ENCODE results near the gene MRPL21.

The MRPL21 gene

DNA sequence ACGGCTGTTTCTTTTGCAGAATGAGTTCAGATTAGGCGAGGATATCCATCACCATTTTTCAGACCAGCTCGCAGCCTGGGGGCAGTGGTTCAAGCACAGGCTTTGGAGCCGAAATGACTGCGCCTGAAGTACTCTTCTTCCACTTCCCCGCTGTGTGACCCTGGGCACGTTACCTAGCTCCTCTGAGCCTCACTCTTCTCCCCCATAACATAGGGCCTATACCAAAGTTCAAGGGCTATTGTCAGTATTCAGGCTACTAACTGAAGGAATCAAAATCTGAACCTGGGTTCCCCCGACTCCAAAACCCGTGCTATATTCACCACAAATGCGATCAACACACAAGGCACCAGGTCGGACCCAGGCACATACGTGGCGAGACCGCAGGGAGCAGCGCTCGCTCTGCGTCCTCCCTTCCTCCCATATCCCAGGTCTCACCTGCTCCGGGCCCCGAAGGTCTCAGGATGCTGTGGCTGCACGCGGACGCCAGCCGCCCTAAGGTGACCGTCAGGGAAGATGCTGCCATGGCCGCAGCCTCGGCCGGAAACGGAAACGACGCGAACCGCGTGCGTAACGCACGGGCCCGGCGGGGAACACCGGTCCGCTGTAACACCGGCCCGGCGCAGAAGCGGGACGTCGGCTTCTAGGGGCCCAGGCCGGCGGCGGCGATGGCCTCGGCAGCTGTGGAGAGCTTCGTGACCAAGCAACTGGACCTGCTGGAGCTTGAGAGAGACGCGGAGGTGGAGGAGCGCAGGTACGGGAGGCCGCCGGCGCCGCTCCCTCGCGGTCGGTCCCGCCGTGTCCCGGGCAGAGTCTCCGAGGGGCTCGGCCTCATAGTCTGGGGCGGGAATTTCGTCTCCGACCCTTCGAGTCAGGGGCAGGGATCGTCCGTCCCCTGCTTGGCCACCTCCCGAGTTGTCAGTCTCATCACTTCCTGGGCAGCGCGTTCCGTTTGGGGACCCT lies at the start of gene MRPL21, which contains the start of gene IGHMBP2:
Gene MRPL21 (minus strand): TSS at position 545 of the 960 bp plus-strand sequence. CDS start 22 bp downstream, at position 523.
Gene IGHMBP2 (plus strand): TSS at position 604 of the 960 bp plus-strand sequence. CDS start 62 bp downstream, at position 666.
- DNase-seq (ENCODE audit: low read depth), result peak; percentile 86

GRCh38 chr11:68950762-68951161 lies 47.1 kb upstream of the MRPL21 start:
- no peak for DNase-seq (ENCODE audit: low read depth)

DNA sequence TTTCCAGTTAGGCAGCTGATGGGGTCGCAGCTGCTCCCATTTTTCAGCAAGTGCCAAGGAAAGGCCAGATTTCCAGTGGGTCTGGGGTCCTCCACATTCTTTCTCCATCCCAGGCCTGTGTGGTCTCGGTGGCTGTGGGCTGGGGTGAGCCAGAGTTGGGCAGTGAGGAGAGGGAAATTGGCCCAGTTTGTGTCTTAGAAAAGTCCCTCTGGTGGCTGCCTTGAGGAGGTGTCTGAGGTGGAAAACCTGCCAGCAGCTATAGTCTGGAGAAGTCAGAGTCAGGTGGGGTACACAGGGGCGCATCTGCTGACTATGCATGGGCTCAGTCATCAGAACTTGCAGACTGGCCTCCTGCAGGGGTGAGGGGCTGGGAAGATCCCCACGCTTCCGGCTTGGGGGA lies 46.6 kb upstream of the MRPL21 start:
- DNase-seq (ENCODE audit: low read depth), result no peak

DNA sequence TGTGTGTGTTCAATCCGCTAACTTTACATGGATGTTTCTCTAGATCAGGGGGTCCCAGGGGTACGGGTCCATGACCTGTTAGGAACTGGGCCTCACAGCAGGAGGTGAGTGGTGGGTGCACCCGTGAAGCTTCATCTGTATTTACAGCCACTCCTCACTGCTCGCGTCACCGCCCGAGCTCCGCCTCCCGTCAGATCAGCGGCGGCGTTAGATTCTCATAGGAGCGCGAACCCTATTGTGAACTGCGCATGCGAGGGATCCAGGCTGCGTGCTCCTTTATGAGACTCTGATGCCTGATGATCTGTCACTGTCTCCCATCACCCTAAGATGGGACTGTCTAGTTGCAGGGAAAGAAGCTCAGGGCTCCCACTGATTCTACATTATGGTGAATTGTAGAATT lies 45.3 kb upstream of the MRPL21 start:
- DNase-seq (ENCODE audit: low read depth), result no peak

GRCh38 chr11:68948496-68948895 lies 44.9 kb upstream of the MRPL21 start:
- DNase-seq (ENCODE audit: low read depth), result no peak

DNA sequence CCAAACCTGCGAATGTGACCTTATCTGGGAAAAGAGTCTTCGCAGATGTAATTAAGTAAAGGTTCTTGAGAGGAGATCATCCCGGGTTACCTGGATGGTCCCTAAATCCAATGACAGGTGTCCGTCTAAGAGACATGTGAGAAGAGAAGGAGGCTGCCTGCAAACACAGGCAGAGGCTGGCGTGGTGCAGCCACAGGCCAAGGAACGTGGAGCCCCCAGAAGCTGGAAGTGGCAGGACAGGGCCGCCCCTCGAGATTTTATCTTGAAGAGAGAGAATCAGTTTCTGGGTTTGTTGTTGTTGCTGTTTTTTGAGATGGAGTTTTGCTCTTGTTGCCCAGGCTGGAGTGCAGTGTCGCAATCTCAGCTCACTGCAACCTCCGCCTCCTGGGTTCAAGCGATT lies 43.5 kb upstream of the MRPL21 start:
- DNase-seq (ENCODE audit: low read depth), result no peak

DNA sequence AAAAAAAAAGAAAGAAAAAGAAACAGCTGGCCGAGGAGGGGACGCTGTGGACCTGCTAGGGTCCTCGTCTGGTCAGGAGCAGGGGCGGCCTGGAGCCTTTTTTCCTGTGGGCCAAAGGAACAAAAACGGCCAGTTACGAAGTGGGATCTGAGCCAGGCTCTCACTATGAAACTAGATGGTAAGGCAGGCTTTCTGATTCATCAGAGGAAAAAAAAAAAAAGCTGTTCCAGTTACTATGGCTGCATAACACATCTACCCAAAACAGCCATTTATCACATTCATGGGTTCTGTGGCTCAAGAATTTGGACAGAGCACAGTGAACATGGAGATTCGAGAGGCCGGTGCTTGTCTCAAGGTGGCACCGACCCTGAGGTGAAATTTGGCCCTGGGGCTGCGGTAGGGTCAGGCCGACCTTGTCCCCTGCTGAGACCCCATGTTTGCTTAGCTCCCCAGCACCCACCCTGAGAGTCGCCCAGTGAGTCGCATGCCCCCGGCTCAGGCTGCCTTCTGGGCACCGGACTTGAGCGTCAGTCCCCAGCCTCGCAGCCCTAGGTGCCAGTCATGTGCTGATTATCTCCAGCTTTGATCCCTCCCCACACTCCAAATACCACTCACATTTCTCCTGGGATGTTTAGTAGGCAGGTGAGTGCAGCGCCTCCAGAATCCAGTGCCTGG lies 42.9 kb upstream of the MRPL21 start:
- no peak for DNase-seq (ENCODE audit: low read depth)

- DNase-seq (ENCODE audit: low read depth), result no peak
Measured at GRCh38 chr11:68942751-68943271, 39.2 kb upstream of the MRPL21 start.

- DNase-seq (ENCODE audit: low read depth), result no peak
Measured at GRCh38 chr11:68942095-68942620, 38.5 kb upstream of the MRPL21 start.

DNA sequence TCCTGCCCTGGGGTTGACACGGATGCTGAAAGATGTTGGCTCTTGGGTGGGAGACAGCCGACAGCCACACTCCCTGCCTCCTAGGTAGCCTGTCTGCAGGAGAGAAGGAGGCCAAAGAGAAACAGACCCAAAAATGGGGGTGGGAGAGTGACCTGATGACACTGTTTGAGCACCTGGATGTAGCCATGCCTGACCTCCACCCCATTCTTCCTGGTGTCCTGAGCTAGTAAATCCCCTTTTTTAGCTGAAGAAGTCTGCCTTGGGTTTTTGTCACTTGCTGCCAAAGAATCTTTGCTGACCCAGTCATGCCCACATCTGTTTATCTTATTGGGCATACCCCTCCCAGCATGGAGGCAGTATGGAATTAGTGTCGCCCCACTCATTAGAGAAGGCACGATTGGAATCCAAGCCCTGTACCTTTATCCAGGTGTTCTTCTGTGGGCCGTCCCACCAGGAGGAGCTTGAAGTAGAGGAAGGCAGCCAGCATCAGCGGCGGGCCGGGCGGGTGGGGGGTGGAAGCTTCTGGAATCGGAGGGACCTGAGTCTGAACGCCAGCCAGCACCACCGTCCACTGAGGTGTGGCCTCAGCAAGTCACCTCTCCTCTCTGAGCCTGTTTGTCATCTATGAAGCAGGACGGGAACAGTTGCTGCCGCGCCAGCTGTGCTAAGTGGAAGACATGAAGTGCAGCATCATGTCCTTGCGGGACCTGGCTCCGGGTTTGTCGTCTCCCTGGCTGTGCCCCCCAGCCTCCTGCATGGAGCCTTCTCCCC lies 37.9 kb upstream of the MRPL21 start:
- no peak for DNase-seq (ENCODE audit: low read depth)

DNA sequence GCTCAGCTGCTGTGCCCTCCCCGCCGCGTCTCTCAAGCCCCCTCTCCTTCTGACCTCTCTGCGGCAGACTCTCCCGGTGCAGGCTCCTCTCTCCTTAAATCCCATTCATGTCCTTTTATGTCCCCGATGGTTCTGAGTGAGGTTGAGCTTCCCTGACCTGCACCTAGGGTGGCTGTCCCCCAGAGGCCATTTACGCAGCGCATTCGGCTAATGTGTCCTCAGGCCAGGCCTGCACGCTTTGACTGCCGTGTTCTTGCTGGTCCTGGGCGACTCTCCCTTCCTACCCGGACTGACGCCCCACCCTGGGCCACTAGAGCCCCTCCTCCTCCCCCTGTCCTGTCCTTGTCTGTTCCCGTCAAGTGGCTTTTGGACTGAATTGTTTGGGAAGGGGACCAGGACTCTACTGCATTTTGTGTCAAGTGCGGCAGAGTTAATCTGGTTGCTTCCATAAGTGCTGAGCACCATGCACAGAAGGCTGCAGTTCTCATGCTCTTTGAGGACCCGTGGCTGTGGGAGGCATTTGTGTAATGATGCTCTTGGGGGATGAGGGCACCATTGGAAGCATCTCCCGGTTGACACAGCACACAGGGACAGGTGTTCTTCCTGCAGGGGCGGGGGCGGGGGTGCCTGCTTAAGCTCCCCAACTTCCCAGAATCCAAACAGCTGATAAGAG lies 37.2 kb upstream of the MRPL21 start:
- no peak for DNase-seq (ENCODE audit: low read depth)

- DNase-seq (ENCODE audit: low read depth), result no peak
Measured at GRCh38 chr11:68939583-68940555, 36.2 kb upstream of the MRPL21 start.

DNA sequence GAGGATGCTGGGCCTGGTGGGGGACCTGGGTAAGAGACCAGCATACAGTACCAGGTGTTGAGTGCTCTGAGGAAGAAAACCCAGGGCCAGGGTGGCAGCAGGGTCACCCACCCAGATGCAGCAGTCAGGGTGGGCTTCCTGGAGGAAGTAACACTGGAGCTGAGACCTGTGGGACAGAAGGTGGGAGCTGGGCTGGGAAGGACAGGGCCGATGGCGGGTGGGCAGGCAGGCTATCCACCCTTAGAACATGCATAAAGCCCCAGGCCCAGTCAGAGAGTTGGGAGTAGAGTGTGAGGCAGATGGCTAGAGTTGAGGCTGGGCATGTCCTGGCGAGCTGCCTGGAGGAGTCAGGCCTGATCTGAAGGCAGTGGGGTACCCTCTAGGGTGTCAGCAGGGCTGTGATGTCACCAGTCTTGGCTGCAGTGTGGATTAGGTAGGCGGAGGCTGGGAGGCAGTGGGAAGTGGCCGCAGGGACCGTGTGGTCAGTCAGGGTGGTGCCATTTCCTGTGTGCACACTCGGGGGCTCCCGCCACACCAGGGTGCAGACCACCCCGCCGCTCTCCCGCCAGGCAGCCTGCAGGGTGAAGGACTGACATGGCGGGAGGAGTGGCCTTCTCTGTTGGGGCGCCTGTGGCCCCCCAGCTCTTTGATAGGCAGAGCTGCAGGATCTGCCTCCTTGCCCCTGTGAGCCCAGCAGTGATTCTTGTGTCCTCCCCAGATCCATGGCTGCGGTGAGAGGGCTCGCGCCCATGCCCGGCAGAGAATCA lies 35.4 kb upstream of the MRPL21 start:
- DNase-seq (ENCODE audit: low read depth), result no peak

GRCh38 chr11:68938088-68938487 lies 34.5 kb upstream of the MRPL21 start:
- DNase-seq (ENCODE audit: low read depth), result no peak

- no peak for DNase-seq (ENCODE audit: low read depth)
Measured at GRCh38 chr11:68936676-68937620, 33.3 kb upstream of the MRPL21 start.

DNA sequence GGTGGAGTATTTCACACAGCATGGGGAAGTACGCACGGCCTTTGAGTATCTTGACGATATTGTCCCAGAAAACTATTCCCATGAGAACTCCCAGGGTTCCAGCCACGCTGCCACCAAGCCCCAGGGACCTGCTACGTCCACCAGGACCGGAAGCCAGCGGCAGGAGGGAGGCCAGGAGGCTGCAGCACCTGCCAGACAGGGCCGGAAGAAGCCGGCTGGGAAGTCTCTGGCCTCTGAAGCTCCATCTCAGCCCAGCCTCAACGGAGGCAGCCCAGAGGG lies 32.7 kb upstream of the MRPL21 start:
- DNase-seq (ENCODE audit: low read depth), result no peak

GRCh38 chr11:68935516-68936357 lies 32.1 kb upstream of the MRPL21 start:
- no peak for DNase-seq (ENCODE audit: low read depth)
